Ishikawa (cell line): ENCODE measurements around the gene ARHGAP26.

Experiments
- CEBPB ChIP-seq: IDR thresholded peaks from 2 replicates; pipeline ENCODE4 v1.6.1; 2012
- EGR1 ChIP-seq: IDR thresholded peaks from 2 replicates; pipeline ENCODE4 v1.6.1; 2012
- EP300 ChIP-seq: IDR thresholded peaks from 2 replicates; pipeline ENCODE4 v1.6.1; 2012; ENCODE audit warnings: borderline replicate concordance
- NFIC ChIP-seq: IDR thresholded peaks from 2 replicates; pipeline ENCODE4 v1.6.1; 2012
- RAD21 ChIP-seq: IDR thresholded peaks from 2 replicates; pipeline ENCODE4 v1.6.1; 2012; ENCODE audit warnings: low read depth
- REST ChIP-seq: IDR thresholded peaks from 2 replicates; pipeline ENCODE4 v1.6.1; 2012; ENCODE audit warnings: low read depth, mild to moderate bottlenecking
- TAF1 ChIP-seq: IDR thresholded peaks from 2 replicates; pipeline ENCODE4 v1.6.1; 2012; ENCODE audit warnings: low read depth, mild to moderate bottlenecking
- TCF12 ChIP-seq: IDR thresholded peaks from 2 replicates; pipeline ENCODE4 v1.6.1; 2012; ENCODE audit warnings: low read depth
- TEAD4 ChIP-seq: IDR thresholded peaks from 2 replicates; pipeline ENCODE4 v1.6.1; 2012
- TF ChIP-seq, protein P1 (sequence below): IDR thresholded peaks from 2 replicates; pipeline ENCODE4 v1.6.1; 2012
- TF ChIP-seq, protein P2 (sequence below): IDR thresholded peaks from 2 replicates; pipeline ENCODE4 v1.6.1; 2012

DNA sequence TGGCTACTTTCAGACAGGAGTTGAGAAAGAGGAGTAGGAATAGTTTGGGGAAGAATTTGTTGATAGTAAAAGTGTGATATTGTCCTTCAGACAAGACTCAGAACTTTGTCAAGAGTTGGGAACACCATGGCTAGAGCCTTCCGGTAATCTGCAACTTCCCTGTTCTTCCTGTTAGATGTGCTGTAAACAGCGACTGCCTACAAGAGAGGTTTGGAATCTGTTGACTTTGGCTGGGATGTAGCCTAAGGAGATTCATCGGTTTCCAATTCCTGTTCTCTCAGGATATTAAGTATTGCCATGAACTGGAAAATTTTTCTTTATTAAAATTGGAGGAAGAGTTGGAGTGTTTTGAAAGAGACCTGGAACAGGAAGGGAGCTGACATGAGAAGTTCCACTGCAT, 43.9 kb downstream of the ARHGAP26 start:
- TF ChIP-seq RAD21 (no peak), EP300 (no peak), CEBPB (no peak), REST (no peak), TAF1 (no peak), EGR1 (no peak), NFIC (no peak), TEAD4 (no peak), TCF12 (no peak)
- TF ChIP-seq, protein P1, sequence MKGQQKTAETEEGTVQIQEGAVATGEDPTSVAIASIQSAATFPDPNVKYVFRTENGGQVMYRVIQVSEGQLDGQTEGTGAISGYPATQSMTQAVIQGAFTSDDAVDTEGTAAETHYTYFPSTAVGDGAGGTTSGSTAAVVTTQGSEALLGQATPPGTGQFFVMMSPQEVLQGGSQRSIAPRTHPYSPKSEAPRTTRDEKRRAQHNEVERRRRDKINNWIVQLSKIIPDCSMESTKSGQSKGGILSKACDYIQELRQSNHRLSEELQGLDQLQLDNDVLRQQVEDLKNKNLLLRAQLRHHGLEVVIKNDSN = no peak
- TF ChIP-seq, protein P2, sequence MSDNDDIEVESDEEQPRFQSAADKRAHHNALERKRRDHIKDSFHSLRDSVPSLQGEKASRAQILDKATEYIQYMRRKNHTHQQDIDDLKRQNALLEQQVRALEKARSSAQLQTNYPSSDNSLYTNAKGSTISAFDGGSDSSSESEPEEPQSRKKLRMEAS = no peak
